NCI-H2171 treated with DMSO at 0.1 percent for 48 hours (cell line): ENCODE results near the gene HOXB5.

Experiments used
- DNase-seq: peaks from one replicate; lab custom pipeline; 2025; lab: John Stamatoyannopoulos, UW

HOXB5 gene

GRCh38 chr17:48601539-48602425 lies 8.2 kb upstream of the HOXB5 start:
- DNase-seq = no peak

- DNase-seq = no peak
These were observed 7.6 kb upstream of the HOXB5 start for GRCh38 chr17:48601207-48601538.

GRCh38 chr17:48600244-48601098 lies 6.9 kb upstream of the HOXB5 start:
- no peak for DNase-seq

GRCh38 chr17:48599354-48599753 lies 5.8 kb upstream of the HOXB5 start:
- no peak for DNase-seq

GRCh38 chr17:48598736-48599135 lies 5.2 kb upstream of the HOXB5 start:
- DNase-seq = no peak

- no peak for DNase-seq
These were observed 4.4 kb upstream of the HOXB5 start for GRCh38 chr17:48597778-48598631.

GRCh38 chr17:48597528-48597777 lies 3.9 kb upstream of the HOXB5 start:
- DNase-seq = no peak

GRCh38 chr17:48596735-48597527 lies 3.4 kb upstream of the HOXB5 start:
- no peak for DNase-seq

- DNase-seq = no peak
These were observed 2.6 kb upstream of the HOXB5 start for GRCh38 chr17:48596000-48596734.

GRCh38 chr17:48595278-48595999 lies 1.9 kb upstream of the HOXB5 start:
- no peak for DNase-seq

GRCh38 chr17:48594538-48595277 lies 1.1 kb upstream of the HOXB5 start:
- DNase-seq = no peak

- DNase-seq = peak; percentile 45
These were observed 410 bp upstream of the HOXB5 start for GRCh38 chr17:48593840-48594537.

- no peak for DNase-seq
These were observed 1.0 kb downstream of the HOXB5 start for GRCh38 chr17:48592577-48592976.

- no peak for DNase-seq
These were observed 1.5 kb downstream of the HOXB5 start for GRCh38 chr17:48592057-48592514.

GRCh38 chr17:48591255-48592056 lies 2.1 kb downstream of the HOXB5 start:
- DNase-seq = no peak

- no peak for DNase-seq
These were observed 2.9 kb downstream of the HOXB5 start for GRCh38 chr17:48590607-48591161.

GRCh38 chr17:48589831-48590606 lies 3.6 kb downstream of the HOXB5 start, which contains the start of gene HOXB3:
Gene HOXB3, minus strand, starts transcription at chr17:48590241. Its CDS starts 37,767 bp downstream, at chr17:48552474.
- no peak for DNase-seq
